ENCODE data around the gene MYL11. TPM values are rescaled to one million over a fixed set of nuclear protein-coding genes. Genes with fewer than 3 reads are reported as not detected.
"Not testable (repeated sequence)": the region's sequence is repeated elsewhere in the genome, so short reads cannot be mapped to it uniquely, and the experiment has no call there.

MYL11 gene
- total RNA-seq, 1 experiment from 2014 or later, result not detected

DNA sequence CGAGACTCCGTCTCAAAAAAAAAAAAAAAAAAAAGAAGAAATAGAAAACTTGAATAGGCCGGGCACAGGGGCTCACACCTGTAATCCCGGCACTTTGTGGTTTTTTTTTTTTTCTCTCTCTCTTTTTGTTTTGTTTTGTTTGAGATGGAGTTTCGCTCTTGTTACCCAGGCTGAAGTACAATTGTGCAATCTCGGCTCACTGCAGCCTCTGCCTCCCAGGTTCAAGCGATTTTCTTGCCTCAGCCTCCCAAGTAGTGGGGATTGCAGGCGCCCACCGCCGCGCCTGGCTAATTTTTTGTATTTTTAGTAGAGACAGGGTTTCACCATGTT, 31.1 kb upstream of the MYL11 start:
- ATAC-seq; BruUV-seq (replicated peaks); H3K9me3 ChIP-seq (ENCODE audit: control insufficient read depth, insufficient read depth, low read depth, low read length); in situ Hi-C loops (cut with HindIII; ENCODE audit: low pct_unique_long_range_greater_than_20kb, low sequenced_read_pairs); H3K36me3 ChIP-seq (ENCODE audit: control insufficient read depth, insufficient read depth, low read length); CTCF ChIA-PET; POLR2A ChIA-PET; intact Hi-C loops (cut with micrococcal nuclease; ENCODE audit: unreplicated experiment); H3K4me1 ChIP-seq (ENCODE audit: control insufficient read depth, insufficient read depth, low read length); H3K27me3 ChIP-seq (ENCODE audit: control insufficient read depth, insufficient read depth, low read length); DNase-seq (ENCODE audit: low read depth, low spot score); H3K27ac ChIP-seq (ENCODE audit: low read length); H3K4me3 ChIP-seq (ENCODE audit: low read depth in 2 of 2, low read length in 2 of 2): not testable (repeated sequence)

DNA sequence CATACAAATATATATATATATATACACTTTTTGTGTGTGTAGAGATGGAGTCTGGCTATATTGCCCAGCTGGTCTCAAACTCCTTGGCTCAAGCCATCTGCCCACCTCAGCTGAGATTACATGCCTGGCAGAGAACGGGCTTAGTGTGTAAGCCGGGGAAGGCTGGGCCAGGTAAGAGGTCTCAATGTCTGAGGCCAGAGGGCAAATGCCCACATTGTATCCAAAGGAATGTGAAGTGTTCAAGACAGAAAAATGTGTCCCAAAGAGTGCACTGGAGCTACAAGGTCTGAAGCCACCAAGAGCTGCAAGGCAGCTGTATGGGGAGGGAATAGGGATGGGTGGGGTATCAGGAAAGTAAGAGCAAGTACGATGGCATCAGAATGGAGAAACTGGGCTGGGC, 28.3 kb upstream of the MYL11 start:
- intact Hi-C loops (cut with micrococcal nuclease; ENCODE audit: unreplicated experiment), result no loop called here
- no peak overlapping the region for H3K27ac ChIP-seq (ENCODE audit: low read length)
- no peaks in the 10 kb centered on the region for H3K27me3 ChIP-seq (ENCODE audit: control insufficient read depth, insufficient read depth, low read length)
- BruUV-seq (replicated peaks), result no TSS peak
- no peaks in the 10 kb centered on the region for H3K4me1 ChIP-seq (ENCODE audit: control insufficient read depth, insufficient read depth, low read length)
- DNase-seq (ENCODE audit: low read depth, low spot score) (no peak), ATAC-seq (no peak)
- no peaks in the 10 kb centered on the region for H3K9me3 ChIP-seq (ENCODE audit: control insufficient read depth, insufficient read depth, low read depth, low read length)
- TF ChIP-seq REST (IDR thresholded peaks at IDR 0.05; ENCODE audit: insufficient read depth in 1 of 2, low read depth in 2 of 2, low read length in 1 of 2), result no peak
- TF ChIP-seq, protein P1, sequence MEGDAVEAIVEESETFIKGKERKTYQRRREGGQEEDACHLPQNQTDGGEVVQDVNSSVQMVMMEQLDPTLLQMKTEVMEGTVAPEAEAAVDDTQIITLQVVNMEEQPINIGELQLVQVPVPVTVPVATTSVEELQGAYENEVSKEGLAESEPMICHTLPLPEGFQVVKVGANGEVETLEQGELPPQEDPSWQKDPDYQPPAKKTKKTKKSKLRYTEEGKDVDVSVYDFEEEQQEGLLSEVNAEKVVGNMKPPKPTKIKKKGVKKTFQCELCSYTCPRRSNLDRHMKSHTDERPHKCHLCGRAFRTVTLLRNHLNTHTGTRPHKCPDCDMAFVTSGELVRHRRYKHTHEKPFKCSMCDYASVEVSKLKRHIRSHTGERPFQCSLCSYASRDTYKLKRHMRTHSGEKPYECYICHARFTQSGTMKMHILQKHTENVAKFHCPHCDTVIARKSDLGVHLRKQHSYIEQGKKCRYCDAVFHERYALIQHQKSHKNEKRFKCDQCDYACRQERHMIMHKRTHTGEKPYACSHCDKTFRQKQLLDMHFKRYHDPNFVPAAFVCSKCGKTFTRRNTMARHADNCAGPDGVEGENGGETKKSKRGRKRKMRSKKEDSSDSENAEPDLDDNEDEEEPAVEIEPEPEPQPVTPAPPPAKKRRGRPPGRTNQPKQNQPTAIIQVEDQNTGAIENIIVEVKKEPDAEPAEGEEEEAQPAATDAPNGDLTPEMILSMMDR (IDR thresholded peaks at IDR 0.05), result no peak
- no peak for TF ChIP-seq TCF7L2 (IDR thresholded peaks at IDR 0.05; ENCODE audit: low read depth, low read length)
- TF ChIP-seq SIN3A (IDR thresholded peaks at IDR 0.05; ENCODE audit: borderline replicate concordance, insufficient read depth, low read depth, low read length), result no peak
- TF ChIP-seq POLR2AphosphoS5 (IDR thresholded peaks at IDR 0.05; ENCODE audit: low read depth, low read length), result no peak
- POLR2A ChIA-PET, result no interaction called here
- H3K4me3 ChIP-seq (ENCODE audit: low read depth in 2 of 2, low read length in 2 of 2), result no peak overlapping the region
- CTCF ChIA-PET, result no interaction called here
- no peaks in the 10 kb centered on the region for H3K36me3 ChIP-seq (ENCODE audit: control insufficient read depth, insufficient read depth, low read length)
- in situ Hi-C loops (cut with HindIII; ENCODE audit: low pct_unique_long_range_greater_than_20kb, low sequenced_read_pairs), result no loop called here

DNA sequence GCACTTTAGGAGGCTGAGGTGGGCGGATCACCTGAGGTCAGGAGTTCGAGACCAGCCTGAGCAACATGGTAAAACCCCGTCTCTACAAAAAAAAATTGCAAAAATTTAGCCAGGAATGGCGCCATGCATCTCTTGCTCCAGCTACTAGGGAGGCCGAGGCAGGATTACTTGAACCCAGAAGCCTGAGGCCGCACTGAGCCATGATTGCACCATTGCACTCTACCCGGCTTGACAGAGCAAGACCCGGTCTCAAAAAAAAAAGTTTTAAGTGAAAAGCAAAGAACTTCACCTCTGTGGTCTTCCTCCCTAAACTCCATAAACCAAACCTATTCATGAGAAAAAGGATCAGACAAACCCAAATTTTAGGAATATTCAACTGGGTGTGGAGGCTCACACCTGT, 26.5 kb upstream of the MYL11 start:
- Histone ChIP-seq H3K4me1 (ENCODE audit: control insufficient read depth, insufficient read depth, low read length) (peaks cover 17% of the 10 kb centered on the region), H3K27me3 (ENCODE audit: control insufficient read depth, insufficient read depth, low read length) (no peaks in the 10 kb centered on the region), H3K36me3 (ENCODE audit: control insufficient read depth, insufficient read depth, low read length) (peaks cover 5% of the 10 kb centered on the region; the same call in 1 of the 2 replicates), H3K4me3 (ENCODE audit: low read depth in 2 of 2, low read length in 2 of 2) (no peak overlapping the region), H3K9me3 (ENCODE audit: control insufficient read depth, insufficient read depth, low read depth, low read length) (no peaks in the 10 kb centered on the region), H3K27ac (ENCODE audit: low read length) (no peak overlapping the region)
- in situ Hi-C loops (cut with HindIII; ENCODE audit: low pct_unique_long_range_greater_than_20kb, low sequenced_read_pairs), result no loop called here
- ChIA-PET CTCF (no interaction called here), POLR2A (no interaction called here)
- intact Hi-C loops (cut with micrococcal nuclease; ENCODE audit: unreplicated experiment), result no loop called here
- no peak for ATAC-seq
- TF ChIP-seq, protein P1 (IDR thresholded peaks at IDR 0.05), result no peak
- no peak for TF ChIP-seq SIN3A (IDR thresholded peaks at IDR 0.05; ENCODE audit: borderline replicate concordance, insufficient read depth, low read depth, low read length)
- TF ChIP-seq REST (IDR thresholded peaks at IDR 0.05; ENCODE audit: insufficient read depth in 1 of 2, low read depth in 2 of 2, low read length in 1 of 2), result no peak
- no peak for TF ChIP-seq POLR2AphosphoS5 (IDR thresholded peaks at IDR 0.05; ENCODE audit: low read depth, low read length)
- no peak for TF ChIP-seq TCF7L2 (IDR thresholded peaks at IDR 0.05; ENCODE audit: low read depth, low read length)
- DNase-seq (ENCODE audit: low read depth, low spot score), result no peak
- BruUV-seq (replicated peaks), result no TSS peak
